HepG2 (cell line): ENCODE results near the gene SMIM43. TPM values are rescaled to one million over a fixed set of nuclear protein-coding genes. Genes with fewer than 3 reads are reported as not detected.
A peak's percentile ranks its signal among the peaks of the same experiment; 100 is the strongest.

Source experiments
- ATAC-seq: fragments of 200-7000 bp; cut with Tn5 transposase; 3 replicates; pipeline ENCODE4 v1.9.1; 2020; ENCODE audit warnings: mild to moderate bottlenecking, moderate library complexity
- BruUV-seq: library from RNA; stranded (reverse); fragments of 400-500 nt; replicated peaks from 2 replicates; lab custom pipeline; 2021; lab: Mats Ljungman, UMichigan
- CTCF ChIA-PET: fragments of 300-600 bp; formaldehyde crosslinking; extraction: SDS; loops from one replicate; lab custom pipeline; 2021; ENCODE audit warnings: low total read pairs, inconsistent platforms, low intra/inter-chr PET ratio; lab: Yijun Ruan, JAX
- POLR2A ChIA-PET: fragments of 350-600 bp; sonication (Branson Sonifier 250); formaldehyde crosslinking; loops from one replicate; lab custom pipeline; 2020; ENCODE audit warnings: antibody characterized with exemption, inconsistent platforms; lab: Yijun Ruan, JAX
- DNase-seq: peaks from one replicate; pipeline ENCODE4 v3.0.0-alpha.2; 2015; ENCODE audit warnings: low spot score
- FAIRE-seq: peaks from 3 replicates; lab custom pipeline; 2011; peaks lifted over from hg19 to GRCh38; lab: Jason Lieb, UNC
- H2AFZ ChIP-seq: one replicate; pipeline ENCODE4 v1.6.1; 2011; ENCODE audit warnings: low read length, inconsistent platforms
- H3K27ac ChIP-seq: fragments of 300-600 bp; 3 replicates; pipeline ENCODE4 v1.8.0; 2011; ENCODE audit warnings: mixed run types, mild to moderate bottlenecking, mixed read lengths, low read length, inconsistent platforms; ENCODE audit not compliant: insufficient read depth; ENCODE audit errors: extremely low read length
- H3K27me3 ChIP-seq, 2 experiments: fragments of 200-600 bp in 1 of 2; 2 replicates in 1 of 2; 3 replicates in 1 of 2; pipeline versions ENCODE4 v1.6.0 to v1.8.0; 2011; ENCODE audit warnings: low read length in 2 of 2, mild to moderate bottlenecking in 2 of 2, moderate library complexity in 2 of 2, inconsistent platforms in 1 of 2; ENCODE audit not compliant: insufficient read depth in 2 of 2, control insufficient read depth in 1 of 2
- H3K36me3 ChIP-seq, 2 experiments: fragments of 200-600 bp in 1 of 2; replicated peaks in 1 of 2; 2 replicates in 1 of 2; 3 replicates in 1 of 2; pipeline versions ENCODE4 v1.5.1 to v1.8.0; 2011; ENCODE audit warnings: low read length in 2 of 2, inconsistent platforms in 1 of 2; ENCODE audit not compliant: insufficient read depth in 2 of 2, control insufficient read depth in 1 of 2
- H3K4me1 ChIP-seq: 2 replicates; pipeline ENCODE4 v1.5.1; 2012; ENCODE audit warnings: low read length, inconsistent platforms; ENCODE audit not compliant: insufficient read depth
- H3K4me2 ChIP-seq: 2 replicates; pipeline ENCODE4 v1.6.0; 2011; ENCODE audit warnings: low read depth, low read length, inconsistent platforms
- H3K4me3 ChIP-seq, 3 experiments: fragments of 200-600 bp in 1 of 3; sonication (generic), shearing (Covaris generic) in 1 of 3; replicated peaks in 1 of 3; 2 replicates each; pipeline ENCODE4 v1.5.1; 2011 to 2016; ENCODE audit warnings: low read length in 3 of 3, inconsistent platforms in 2 of 3, low read depth in 2 of 3, mild to moderate bottlenecking in 2 of 3, control low read depth in 1 of 3, mixed read lengths in 1 of 3; ENCODE audit not compliant: insufficient read depth in 1 of 3
- H3K79me2 ChIP-seq: one replicate; pipeline ENCODE4 v1.6.1; 2011; ENCODE audit warnings: low read length, inconsistent platforms; ENCODE audit not compliant: insufficient read depth
- H3K9ac ChIP-seq: 2 replicates; pipeline ENCODE4 v1.6.0; 2011; ENCODE audit warnings: mild to moderate bottlenecking, low read depth, low read length, inconsistent platforms; ENCODE audit not compliant: insufficient read depth
- H3K9me3 ChIP-seq: 2 replicates; pipeline ENCODE4 v1.5.1; 2012; ENCODE audit warnings: mild to moderate bottlenecking, low read length
- H4K20me1 ChIP-seq: 2 replicates; pipeline ENCODE4 v1.6.0; 2011; ENCODE audit warnings: inconsistent platforms, mild to moderate bottlenecking, low read length, moderate library complexity; ENCODE audit not compliant: insufficient read depth
- FOXC1 ChIP-seq: sonication (generic); formaldehyde crosslinking; IDR thresholded peaks from 2 replicates; pipeline ENCODE4 v1.8.0; 2022; ENCODE audit warnings: mild to moderate bottlenecking, missing genetic modification reagents, borderline replicate concordance
- MXD4 ChIP-seq: IDR thresholded peaks from 2 replicates; pipeline ENCODE4 v1.6.1; 2016; ENCODE audit warnings: mild to moderate bottlenecking, missing biosample characterization, missing genetic modification reagents
- NR2F6 ChIP-seq, 2 experiments: IDR thresholded peaks; 2 replicates each; pipeline ENCODE4 v1.6.1; 2016; ENCODE audit warnings: antibody characterized with exemption in 1 of 2, mild to moderate bottlenecking in 1 of 2
- RCOR2 ChIP-seq: IDR thresholded peaks from 2 replicates; pipeline ENCODE4 v1.6.1; 2016; ENCODE audit warnings: missing biosample characterization, missing genetic modification reagents
- THAP9 ChIP-seq: sonication (generic); formaldehyde crosslinking; IDR thresholded peaks from 2 replicates; pipeline ENCODE4; 2020; ENCODE audit warnings: missing genetic modification reagents, mild to moderate bottlenecking, borderline replicate concordance
- WIZ ChIP-seq: sonication (generic); formaldehyde crosslinking; IDR thresholded peaks from 2 replicates; pipeline ENCODE4 v1.5.1; 2020; ENCODE audit warnings: mild to moderate bottlenecking, missing genetic modification reagents
- ZBTB21 ChIP-seq: sonication (generic); formaldehyde crosslinking; IDR thresholded peaks from 2 replicates; pipeline ENCODE4 v1.4.0; 2020; ENCODE audit warnings: missing genetic modification reagents
- ZNF138 ChIP-seq: sonication (generic); formaldehyde crosslinking; IDR thresholded peaks from 2 replicates; pipeline ENCODE4 v1.5.0; 2020; ENCODE audit warnings: mild to moderate bottlenecking, low read depth, missing genetic modification reagents
- ZNF205 ChIP-seq: IDR thresholded peaks from 2 replicates; pipeline ENCODE4 v1.6.1; 2018; ENCODE audit warnings: missing biosample characterization, missing genetic modification reagents
- ZNF678 ChIP-seq: sonication (generic); formaldehyde crosslinking; IDR thresholded peaks from 2 replicates; pipeline ENCODE4 v1.4.0; 2020; ENCODE audit warnings: mild to moderate bottlenecking, missing genetic modification reagents
- ZNF773 ChIP-seq: sonication (generic); formaldehyde crosslinking; IDR thresholded peaks from 2 replicates; pipeline ENCODE4 v1.4.0; 2020; ENCODE audit warnings: missing genetic modification reagents, borderline replicate concordance
- WGBS: methylation state at CpG from one replicate; pipeline ENCODE4 v1.1.6; 2017; ENCODE audit warnings: low lambda C conversion rate; 5-methylcytosine and 5-hydroxymethylcytosine counted together
- in situ Hi-C: cut with HindIII; loops from 2 replicates; pipeline ENCODE4 v1.10.0; 2017; ENCODE audit warnings: low pct_unique_long_range_greater_than_20kb; ENCODE audit not compliant: extremely low pct_ligation_motif_present
- intact Hi-C: fragments of 100-400 bp; cut with micrococcal nuclease; formaldehyde crosslinking; loops from one replicate; pipeline ENCODE4 v1.10.0; 2022; ENCODE audit not compliant: unreplicated experiment
- polyA plus RNA-seq, 8 experiments: library from polyadenylated mRNA; depleted of rRNA in 3 of 8; stranded (reverse) in 7 of 8; unstranded in 1 of 8; fragments of >200 nt; fragmentation: Illumina TruSeq in 4 of 8; extraction: Trizol in 4 of 8; gene quantifications; 2 replicates each; pipeline versions ENCODE4 v1.2.1 to v1.2.3, GENCODE V29; 2011 to 2016; ENCODE audit warnings: low read depth in 4 of 8, missing spikeins in 1 of 8, mixed read lengths in 1 of 8; ENCODE audit not compliant: insufficient read depth in 1 of 8
- total RNA-seq, 5 experiments: library from RNA; depleted of rRNA; stranded (reverse); fragments of >200 nt; fragmentation: Illumina TruSeq; extraction: Trizol; gene quantifications; 2 replicates each; pipeline ENCODE4 v1.2.3, GENCODE V29; 2016; ENCODE audit warnings: low read depth in 1 of 5

Gene SMIM43
- total and polyA plus RNA-seq, 2 of the 13 experiments (the other 11 are each of a cell fraction or from before 2014, with no cell fraction given): not detected

DNA sequence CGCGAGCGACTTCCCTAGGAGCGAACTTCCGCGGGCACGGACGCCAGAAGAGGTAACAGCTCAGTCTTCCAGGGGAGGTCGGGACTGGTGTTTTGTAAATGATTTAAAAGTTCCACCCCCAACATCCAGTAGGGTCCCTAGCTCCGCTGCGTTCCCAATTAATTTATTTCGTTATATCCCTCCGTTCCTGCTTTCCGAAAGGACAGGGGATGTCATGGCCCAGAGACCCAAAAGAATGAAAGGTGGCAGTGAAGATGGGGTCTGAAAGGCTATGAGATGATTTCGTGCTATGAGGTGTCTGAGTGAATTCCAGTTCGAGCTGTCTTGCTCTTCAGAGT, 373 bp upstream of the SMIM43 start:
- no TSS peak for BruUV-seq
- CTCF ChIA-PET: no interaction called here
- Histone ChIP-seq H3K79me2 (no peaks in the 10 kb centered on the region), H3K9me3 (no peaks in the 10 kb centered on the region), H3K4me1 (no peaks in the 10 kb centered on the region), H3K9ac (no peak overlapping the region), H3K4me3 (peak overlapping the region in 1 of 3 experiments; percentile 19; a peak in 1 of 6 replicates), H3K27ac (no peak overlapping the region), H3K36me3 (no peaks in the 10 kb centered on the region), H2AFZ (no peak overlapping the region), H3K27me3 (peaks cover 9 to 58% of the 10 kb centered on the region in 2 experiments; a peak in 4 of 5 replicates), H3K4me2 (peak overlapping the region; percentile 21), H4K20me1 (no peaks in the 10 kb centered on the region)
- peak; percentile 36; the same call in 2 of the 3 replicates for ATAC-seq
- POLR2A ChIA-PET: no interaction called here
- in situ Hi-C loops (no loop called here), intact Hi-C loops (no loop called here)
- DNase-seq: no peak
- no peak for FAIRE-seq
- WGBS: 46% methylated on average over 8 of the region's 16 CpGs
- TF ChIP-seq NR2F6 (IDR thresholded peaks at IDR 0.05) (no peak), NR2F6 (CRISPR knock-in tag; IDR thresholded peaks at IDR 0.05) (no peak), MXD4 (no peak)

- Histone ChIP-seq H3K27me3 (peaks cover 9 to 57% of the 10 kb centered on the region in 2 experiments; a peak in 4 of 5 replicates), H3K4me1 (no peaks in the 10 kb centered on the region), H4K20me1 (no peaks in the 10 kb centered on the region), H3K36me3 (no peaks in the 10 kb centered on the region), H3K4me3 (0 out of 6 replicates have a peak overlapping the region, but pooled peaks of 1 of the 3 experiments have one; percentile 27), H2AFZ (no peak overlapping the region), H3K9ac (no peak overlapping the region), H3K4me2 (peak overlapping the region; percentile 21), H3K79me2 (no peaks in the 10 kb centered on the region), H3K27ac (no peak overlapping the region), H3K9me3 (no peaks in the 10 kb centered on the region)
- FAIRE-seq: no peak
- no peak for DNase-seq
- no peak for ATAC-seq
- no peak for TF ChIP-seq ZNF205
- no peak for TF ChIP-seq ZNF138 (CRISPR knock-in tag)
- no peak for TF ChIP-seq WIZ (CRISPR knock-in tag)
- TF ChIP-seq THAP9: no peak
- TF ChIP-seq RCOR2 (CRISPR knock-in tag): no peak
- no peak for TF ChIP-seq ZNF678 (CRISPR knock-in tag)
- no peak for TF ChIP-seq ZBTB21 (CRISPR knock-in tag)
- TF ChIP-seq FOXC1 (CRISPR knock-in tag): no peak
- no peak for TF ChIP-seq ZNF773 (CRISPR knock-in tag)
- 70% methylated on average over 14 of the region's 14 CpGs for WGBS
- ChIA-PET CTCF (no interaction called here), POLR2A (no interaction called here)
- no TSS peak for BruUV-seq
- intact Hi-C loops: no loop called here
- in situ Hi-C loops: no loop called here
Measured at GRCh38 chr4:121764303-121764701, 662 bp downstream of the SMIM43 start.
